GM19239 (cell line): ENCODE measurements around the gene EHD2.
"Not testable (repeated sequence)": the region's sequence is repeated elsewhere in the genome, so short reads cannot be mapped to it uniquely, and the experiment has no call there.

Experiments
- DNase-seq: peaks from one replicate; pipeline ENCODE4 v3.0.0; 2011; ENCODE audit warnings: low spot score; ENCODE audit not compliant: insufficient read length
- FAIRE-seq: peaks from 2 replicates; lab custom pipeline; 2011; peaks lifted over from hg19 to GRCh38; lab: Jason Lieb, UNC

EHD2 gene

GRCh38 chr19:47764705-47765104, 51.5 kb downstream of the EHD2 start:
- not testable (repeated sequence) for FAIRE-seq, DNase-seq

GRCh38 chr19:47765523-47766358, 52.5 kb downstream of the EHD2 start:
- no peak for FAIRE-seq
- DNase-seq: no peak

- no peak for DNase-seq
- FAIRE-seq: no peak
These were observed 53.1 kb downstream of the EHD2 start for GRCh38 chr19:47766359-47766620.

- no peak for DNase-seq
- no peak for FAIRE-seq
These were observed 53.4 kb downstream of the EHD2 start for GRCh38 chr19:47766670-47767069.

- FAIRE-seq: no peak
- no peak for DNase-seq
These were observed 54.1 kb downstream of the EHD2 start for GRCh38 chr19:47767349-47767748.

- no peak for FAIRE-seq
- DNase-seq: no peak
These were observed 55.4 kb downstream of the EHD2 start for GRCh38 chr19:47768604-47769003.

- FAIRE-seq (no peak), DNase-seq (no peak)
These were observed 56.3 kb downstream of the EHD2 start for GRCh38 chr19:47769534-47769933.

GRCh38 chr19:47771291-47771690, 58.1 kb downstream of the EHD2 start:
- DNase-seq, FAIRE-seq: not testable (repeated sequence)

GRCh38 chr19:47776568-47776967, 63.3 kb downstream of the EHD2 start:
- no peak for DNase-seq
- no peak for FAIRE-seq

GRCh38 chr19:47777245-47778048, 64.2 kb downstream of the EHD2 start:
- not testable (repeated sequence) for FAIRE-seq

GRCh38 chr19:47778049-47778953, 65.1 kb downstream of the EHD2 start, which contains the start of gene SELENOW:
Gene SELENOW, plus strand, starts transcription at chr19:47778703. Its CDS starts 83 bp downstream, at chr19:47778786.
- DNase-seq: peak; percentile 93
- peak; percentile 91 for FAIRE-seq

More at GRCh38 chr19:47777245-47778048, 64.2 kb downstream of the EHD2 start:
- DNase-seq: not testable (repeated sequence)

GRCh38 chr19:47778954-47779351, 65.7 kb downstream of the EHD2 start:
- DNase-seq (no peak), FAIRE-seq (no peak)

GRCh38 chr19:47779524-47780214, 66.4 kb downstream of the EHD2 start:
- DNase-seq: no peak
- no peak for FAIRE-seq

GRCh38 chr19:47780215-47780551, 67.0 kb downstream of the EHD2 start:
- FAIRE-seq (no peak), DNase-seq (no peak)

GRCh38 chr19:47781590-47782262, 68.5 kb downstream of the EHD2 start:
- FAIRE-seq (no peak), DNase-seq (no peak)

GRCh38 chr19:47786566-47786965, 73.3 kb downstream of the EHD2 start:
- no peak for FAIRE-seq
- no peak for DNase-seq

- not testable (repeated sequence) for DNase-seq, FAIRE-seq
These were observed 74.1 kb downstream of the EHD2 start for GRCh38 chr19:47787307-47787706.

- FAIRE-seq, DNase-seq: not testable (repeated sequence)
These were observed 76.6 kb downstream of the EHD2 start for GRCh38 chr19:47789811-47790210.

- DNase-seq: peak; percentile 62
- FAIRE-seq: peak; percentile 82
These were observed 77.2 kb downstream of the EHD2 start for GRCh38 chr19:47790398-47790814.
